Lower leg skin (tissue), 4 donors: ENCODE data around the gene PLCG2. TPM values are rescaled to one million over a fixed set of nuclear protein-coding genes. Genes with fewer than 3 reads are reported as not detected.
"Not testable (repeated sequence)": the region's sequence is repeated elsewhere in the genome, so short reads cannot be mapped to it uniquely, and the experiment has no call there.

Experiments
- DNase-seq, 2 donors: peaks; one replicate each; pipeline ENCODE4 v3.0.0-alpha.2; 2019; ENCODE audit warnings: low spot score in 2 of 2
- H3K4me3 ChIP-seq: fragments of 200-600 bp; sonication (generic); 2 replicates; pipeline ENCODE4 v1.5.1; 2017; ENCODE audit warnings: mild to moderate bottlenecking, low read depth; ENCODE audit not compliant: poor library complexity, severe bottlenecking
- CTCF ChIP-seq, 3 donors: fragments of 450-650 bp; IDR thresholded peaks; one replicate each; pipeline ENCODE4 v1.5.1; 2016; ENCODE audit warnings: antibody characterized with exemption in 3 of 3, mild to moderate bottlenecking in 3 of 3, moderate library complexity in 2 of 3
- POLR2A ChIP-seq, 2 donors: fragments of 450-650 bp; IDR thresholded peaks; one replicate each; pipeline ENCODE4 v1.6.1; 2016 to 2017; ENCODE audit warnings: antibody characterized with exemption in 2 of 2, mild to moderate bottlenecking in 1 of 2, moderate library complexity in 1 of 2
- WGBS, 2 donors: methylation state at CpG; one replicate each; pipeline ENCODE4 v1.1.5; 2018; 5-methylcytosine and 5-hydroxymethylcytosine counted together
- intact Hi-C: fragments of 100-400 bp; cut with DNase I; formaldehyde crosslinking; loops from one replicate; pipeline ENCODE4 v1.15.0; 2023; ENCODE audit warnings: low total_unique reads
- total RNA-seq, 4 donors: library from RNA; depleted of rRNA; stranded (reverse); fragments of >200 nt; gene quantifications; one replicate each; pipeline ENCODE4 v1.1.0, GENCODE V29; 2016

PLCG2 gene
- total RNA-seq, 4 donors from 2014 or later, result 7.0 to 14.1 (median 10.2) TPM

- intact Hi-C loops, result no loop called here
- DNase-seq, result no peak
- TF ChIP-seq CTCF (IDR thresholded peaks at IDR 0.05) (no peak), POLR2A (IDR thresholded peaks at IDR 0.05) (no peak)
- WGBS, 2 donors, result 91 to 92% methylated on average over 6 of the region's 6 CpGs
- no peak overlapping the region for H3K4me3 ChIP-seq
Observed at GRCh38 chr16:81964808-81965207, 185.7 kb downstream of the PLCG2 start.

GRCh38 chr16:81967358-81967757 lies 188.3 kb downstream of the PLCG2 start:
- 79 to 88% methylated on average over 5 of the region's 5 CpGs for WGBS, 2 donors
- no peak for DNase-seq
- H3K4me3 ChIP-seq, result no peak overlapping the region
- no peak for TF ChIP-seq POLR2A (IDR thresholded peaks at IDR 0.05)
- no peak for TF ChIP-seq CTCF (IDR thresholded peaks at IDR 0.05)
- intact Hi-C loops, result no loop called here

- TF ChIP-seq POLR2A (IDR thresholded peaks at IDR 0.05) (no peak), CTCF (IDR thresholded peaks at IDR 0.05) (no peak)
- no peak overlapping the region for H3K4me3 ChIP-seq
- intact Hi-C loops, result no loop called here
- WGBS, 2 donors, result 95 to 100% methylated on average over 1 of the region's 1 CpG
- DNase-seq, result no peak
Observed at GRCh38 chr16:81971853-81972252, 192.8 kb downstream of the PLCG2 start.

GRCh38 chr16:81973737-81974136 lies 194.6 kb downstream of the PLCG2 start:
- no peak overlapping the region for H3K4me3 ChIP-seq
- no peak for DNase-seq
- intact Hi-C loops, result no loop called here
- TF ChIP-seq POLR2A (IDR thresholded peaks at IDR 0.05) (no peak), CTCF (IDR thresholded peaks at IDR 0.05) (no peak)
- 57 to 64% methylated on average over 2 of the region's 2 CpGs for WGBS, 2 donors

GRCh38 chr16:81975637-81976036 lies 196.5 kb downstream of the PLCG2 start:
- no peak for DNase-seq
- H3K4me3 ChIP-seq, result no peak overlapping the region
- intact Hi-C loops, result no loop called here
- 67 to 77% methylated on average over 1 of the region's 1 CpG for WGBS, 2 donors
- no peak for TF ChIP-seq POLR2A (IDR thresholded peaks at IDR 0.05)
- no peak for TF ChIP-seq CTCF (IDR thresholded peaks at IDR 0.05)

GRCh38 chr16:81977335-81977942 lies 198.3 kb downstream of the PLCG2 start:
- DNase-seq, H3K4me3 ChIP-seq, intact Hi-C loops: not testable (repeated sequence)
- 90 to 91% methylated on average over 26 of the region's 26 CpGs for WGBS, 2 donors
